Stimulated activated CD4-positive, alpha-beta T cell treated with anti-CD3 and anti-CD28 coated beads, Interleukin-15, amount 100 ng/mL, for 24 hours (primary cell): Measurements from ENCODE around the gene ADAMTS17.
A peak's percentile ranks its signal among the peaks of the same experiment; 100 is the strongest.

Experiments used
- DNase-seq: peaks from one replicate; pipeline ENCODE4 v3.0.0-alpha.2; 2020

The ADAMTS17 gene

DNA sequence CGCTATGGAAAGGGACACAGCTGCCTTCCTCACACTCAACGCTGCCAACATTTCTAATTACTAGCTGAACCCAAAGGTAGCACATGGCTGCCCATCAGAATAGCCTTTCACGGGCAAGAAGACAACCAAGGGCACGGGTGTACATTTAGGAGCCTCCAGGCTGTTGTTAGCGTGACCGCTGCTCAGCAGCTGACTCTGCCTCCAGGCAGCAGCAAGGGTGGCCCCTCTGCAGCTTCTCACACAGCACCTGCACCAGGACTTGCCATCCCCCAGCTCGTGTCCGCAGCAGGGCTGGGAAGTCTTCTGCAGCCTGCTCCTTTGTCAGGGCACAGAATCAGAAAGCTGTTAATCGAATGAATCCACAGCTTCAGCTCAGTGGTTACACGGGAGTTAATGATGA is 146.8 kb downstream of the ADAMTS17 start:
- DNase-seq = no peak

DNA sequence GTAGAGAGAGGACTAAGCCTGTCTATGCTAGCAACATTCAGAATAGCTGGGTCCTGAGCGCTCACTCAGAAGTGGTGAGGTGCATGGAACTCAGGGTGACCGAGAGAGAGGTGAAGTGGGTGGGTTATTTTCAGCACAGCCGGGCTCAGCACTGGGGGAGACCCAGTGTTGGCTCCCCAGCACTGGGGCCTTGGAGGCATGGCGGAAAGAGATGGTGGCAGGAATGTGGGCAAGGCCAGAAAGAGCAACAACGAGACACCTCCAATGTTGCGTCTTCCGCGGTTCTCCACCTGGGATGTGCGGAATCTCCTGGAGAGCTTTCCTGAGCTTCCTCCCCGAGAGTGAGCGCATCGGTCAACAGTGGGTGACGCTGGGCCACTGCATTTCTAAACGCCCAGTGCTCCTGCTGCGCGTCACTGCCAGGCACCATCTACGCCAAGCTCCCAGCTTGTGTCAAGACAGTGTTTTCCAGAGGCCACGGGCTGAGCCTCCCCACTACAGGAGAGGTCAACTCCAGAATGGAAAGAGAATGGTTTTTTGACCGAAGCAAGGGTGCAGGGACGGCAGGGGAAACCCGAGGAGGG is 148.4 kb downstream of the ADAMTS17 start:
- no peak for DNase-seq

DNA sequence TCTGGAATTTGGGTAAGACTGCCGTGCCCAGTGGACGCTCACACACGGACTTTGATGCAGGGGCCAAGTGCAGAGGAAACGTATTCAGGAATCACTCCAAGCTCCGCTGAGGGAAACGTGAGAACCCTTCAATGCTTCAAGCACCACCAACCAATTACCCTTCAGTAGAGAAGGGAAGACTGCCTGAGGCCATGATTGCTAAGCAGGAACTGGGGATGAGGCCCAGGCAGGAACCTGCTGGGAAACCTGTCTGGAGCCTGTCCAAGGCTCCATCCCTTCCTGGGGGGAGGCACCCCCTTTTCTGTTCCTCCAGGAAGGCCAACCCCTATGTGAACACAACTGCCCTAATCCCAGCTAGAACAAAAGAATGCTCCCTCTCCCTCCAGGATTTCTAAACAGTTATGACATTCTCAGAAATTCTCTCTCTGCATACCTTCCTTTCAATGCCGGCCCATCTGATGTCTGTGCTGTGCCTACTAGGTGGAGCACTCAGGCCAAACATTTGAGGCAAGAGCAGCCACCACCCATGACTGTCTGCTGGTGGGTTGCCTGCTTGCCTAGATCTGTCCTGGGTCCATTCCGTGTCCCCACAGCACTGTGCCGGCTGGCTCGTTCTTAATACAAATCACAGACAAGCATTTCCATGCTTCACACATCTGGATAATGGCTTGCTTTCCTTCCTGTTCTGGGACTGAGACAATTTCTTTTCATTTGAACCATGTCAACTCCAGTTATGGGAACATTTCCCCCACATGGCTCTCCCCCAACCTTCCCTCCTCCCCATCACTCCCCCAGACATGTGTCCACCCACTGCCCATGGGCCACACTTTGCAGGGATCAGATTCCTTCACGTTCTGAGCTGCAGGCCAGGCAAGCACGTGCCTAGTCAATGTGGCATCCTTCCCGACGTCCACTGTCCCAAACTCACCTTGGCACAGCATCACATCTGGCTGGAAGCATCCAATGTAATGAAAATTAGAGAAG is 149.4 kb downstream of the ADAMTS17 start:
- no peak for DNase-seq

DNA sequence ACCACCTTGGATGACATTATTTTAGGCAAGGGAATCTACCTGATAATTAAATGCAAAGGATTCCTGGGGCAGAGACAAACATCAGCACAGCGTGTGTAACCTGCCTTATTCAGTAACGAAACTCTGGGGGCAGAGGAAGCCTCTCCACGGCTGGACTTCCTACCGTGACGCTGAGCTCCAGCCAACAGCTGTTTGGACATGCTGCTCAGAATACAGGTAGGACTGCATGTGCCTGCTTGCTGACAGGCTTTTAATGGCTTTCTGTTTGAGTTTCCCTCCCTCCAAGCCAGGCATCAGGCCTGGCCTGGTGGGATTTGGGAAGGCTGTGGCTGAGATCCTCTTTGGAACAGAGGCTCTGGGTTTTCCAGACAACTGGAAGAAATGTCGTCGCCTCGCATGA is 150.6 kb downstream of the ADAMTS17 start:
- DNase-seq = no peak

DNA sequence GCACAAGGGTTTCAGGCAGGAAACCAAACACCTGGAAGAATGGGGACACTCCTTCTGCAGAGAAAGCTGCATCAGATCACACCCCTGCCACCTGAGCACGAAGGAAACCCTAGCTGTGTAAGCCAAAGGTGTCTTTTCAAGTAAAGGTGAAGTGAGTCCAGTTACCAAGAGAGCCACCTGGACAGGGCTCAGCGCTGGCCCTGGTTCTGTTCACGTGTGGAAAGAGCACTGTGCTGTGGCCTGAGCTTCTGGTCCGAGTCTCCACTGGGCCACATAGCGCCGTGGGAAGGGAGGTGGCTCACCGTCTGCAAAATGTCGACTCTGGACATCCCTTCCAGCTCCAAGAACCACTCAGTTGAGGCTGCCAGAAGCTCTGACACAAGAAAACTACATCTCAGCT is 151.1 kb downstream of the ADAMTS17 start:
- no peak for DNase-seq

DNA sequence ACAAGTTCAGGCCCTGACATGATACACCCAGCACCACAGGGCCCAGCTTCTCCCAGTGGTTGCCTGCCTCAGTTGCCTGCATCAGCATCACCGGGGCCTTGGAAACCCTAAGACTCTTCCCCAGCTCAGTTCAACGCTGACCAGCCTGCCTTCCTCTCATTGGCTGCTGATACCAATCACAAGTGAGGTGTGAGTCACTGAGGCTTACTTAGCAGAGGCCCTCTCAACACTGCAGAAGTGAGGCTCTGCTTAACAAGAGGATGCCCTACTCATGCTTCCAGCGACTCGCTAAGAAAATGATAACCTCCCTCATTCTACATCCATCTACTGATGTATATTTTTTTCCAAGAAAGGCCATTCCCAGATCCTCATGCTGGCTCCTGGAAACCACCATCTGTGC is 151.9 kb downstream of the ADAMTS17 start:
- no peak for DNase-seq

DNA sequence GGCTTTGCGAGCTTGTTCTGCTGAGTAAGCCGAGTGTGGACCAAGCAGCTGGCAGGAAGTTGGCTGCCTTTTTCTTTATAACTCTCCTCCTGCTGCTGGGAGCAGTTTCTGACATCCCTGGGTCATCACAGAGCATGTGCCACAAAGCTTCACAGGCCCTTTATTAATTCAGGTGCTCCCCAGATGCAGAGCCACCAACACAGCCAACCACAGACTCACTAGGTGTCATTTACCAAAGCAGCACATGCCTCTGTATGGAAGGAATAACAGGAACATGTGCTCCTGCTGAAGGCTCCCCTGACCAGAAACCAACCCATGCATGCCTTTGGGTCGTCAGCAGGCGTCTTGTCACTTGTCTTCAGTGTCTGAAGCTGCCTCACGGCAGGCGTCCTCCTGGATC is 152.5 kb downstream of the ADAMTS17 start:
- DNase-seq = no peak

DNA sequence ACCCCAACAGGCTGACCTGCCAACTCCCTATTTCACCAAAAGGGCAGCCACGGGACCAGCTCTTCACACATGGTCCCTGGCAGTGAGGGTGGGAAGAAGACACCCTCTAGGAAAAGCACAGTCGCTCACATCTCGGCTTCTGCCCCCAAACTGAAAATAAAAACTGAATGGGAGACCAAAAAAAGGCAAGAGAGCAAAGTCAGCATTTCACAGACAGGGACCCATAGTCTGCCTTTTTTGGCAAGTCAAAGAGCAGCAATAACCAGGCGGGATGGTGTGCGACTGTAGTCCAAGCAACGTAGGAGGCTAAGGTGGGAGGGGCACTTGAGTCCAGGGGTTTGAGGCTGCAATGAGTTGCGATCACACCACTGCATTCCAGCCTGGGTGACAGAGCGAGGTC is 154.1 kb downstream of the ADAMTS17 start:
- DNase-seq = no peak

DNA sequence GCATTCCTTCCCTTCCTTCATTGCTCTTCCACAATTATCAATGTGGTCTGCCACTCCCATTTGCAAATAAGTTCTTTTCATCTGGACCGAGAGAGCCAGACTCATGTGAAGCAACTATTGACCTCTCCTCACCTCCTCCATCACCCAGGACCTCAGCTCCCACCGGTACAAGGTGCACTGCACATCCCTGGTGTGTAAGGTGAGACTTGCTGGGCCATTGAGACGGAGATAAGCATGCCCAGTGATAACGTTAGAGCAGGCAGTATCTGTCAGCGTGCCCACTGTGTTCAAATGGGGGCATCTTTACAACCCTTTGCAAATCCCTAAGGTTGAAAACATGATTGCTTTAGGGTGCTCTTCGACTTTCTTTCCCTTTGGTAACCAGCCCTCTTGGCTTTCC is 154.8 kb downstream of the ADAMTS17 start:
- no peak for DNase-seq

DNA sequence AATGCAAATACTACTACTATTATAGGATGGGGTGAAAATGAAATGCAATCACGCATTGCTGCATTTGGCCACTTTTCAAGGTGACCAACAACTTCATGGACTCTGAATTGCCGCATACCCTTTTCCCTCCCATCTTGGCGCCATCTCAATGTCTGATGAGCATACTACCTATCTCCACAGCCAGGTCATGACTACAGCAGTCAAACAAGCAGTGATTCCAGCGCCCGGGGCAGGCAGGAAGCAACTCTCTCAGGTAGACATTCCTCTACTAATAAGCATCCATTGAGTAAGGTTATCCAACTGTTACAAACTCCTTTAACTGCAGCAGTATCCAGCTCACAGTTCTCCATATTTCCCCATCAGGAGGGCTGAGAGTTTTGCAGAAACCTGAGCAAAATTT is 155.4 kb downstream of the ADAMTS17 start:
- DNase-seq = no peak

DNA sequence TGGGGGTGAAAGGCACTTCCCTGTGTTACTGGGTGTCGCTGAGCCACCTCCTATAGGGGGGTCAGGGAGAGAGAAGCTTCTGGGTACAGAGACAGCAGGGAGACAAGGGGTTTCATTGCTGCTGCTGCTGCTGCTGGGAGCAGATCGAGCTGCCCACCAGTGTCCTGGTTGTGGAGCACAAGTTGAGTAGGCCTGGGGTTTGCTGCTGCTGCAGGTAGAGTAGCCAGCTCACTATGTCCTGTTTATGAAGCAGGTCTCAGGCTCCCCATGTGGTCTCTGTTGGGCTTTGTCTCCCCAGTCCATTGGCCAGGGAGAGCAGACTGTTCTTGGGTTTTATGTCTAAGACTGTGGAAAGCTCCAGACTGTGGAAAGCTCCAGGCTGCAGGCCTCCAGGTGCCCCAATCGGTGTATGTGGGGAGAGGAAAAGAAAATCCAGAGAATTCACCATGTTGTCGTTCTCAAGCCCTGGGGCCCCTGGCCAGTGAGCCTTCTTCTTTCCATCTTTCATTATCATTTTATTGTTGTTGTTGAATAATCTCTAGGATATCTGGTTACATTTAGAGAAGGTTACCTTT is 157.8 kb downstream of the ADAMTS17 start:
- DNase-seq = no peak

DNA sequence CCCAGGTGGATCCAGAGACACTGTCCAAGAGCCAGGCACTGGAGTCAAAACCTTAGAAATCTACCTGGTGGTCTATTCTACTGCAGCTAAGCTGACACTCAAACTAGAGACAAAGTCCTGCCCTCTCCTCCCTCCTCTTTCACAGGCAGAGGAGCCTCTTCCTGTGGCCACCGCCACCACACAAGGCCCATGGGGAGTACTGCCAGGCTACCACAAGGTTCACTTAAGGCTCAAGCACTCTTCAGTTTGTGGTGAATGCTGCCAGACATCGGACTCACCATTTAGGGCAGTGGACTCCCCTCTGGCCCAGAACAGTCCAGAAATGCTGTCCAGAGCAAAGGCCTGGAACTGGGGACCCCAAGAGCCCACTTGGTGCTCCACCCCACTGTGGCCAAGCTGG is 160.9 kb downstream of the ADAMTS17 start:
- DNase-seq = no peak

DNA sequence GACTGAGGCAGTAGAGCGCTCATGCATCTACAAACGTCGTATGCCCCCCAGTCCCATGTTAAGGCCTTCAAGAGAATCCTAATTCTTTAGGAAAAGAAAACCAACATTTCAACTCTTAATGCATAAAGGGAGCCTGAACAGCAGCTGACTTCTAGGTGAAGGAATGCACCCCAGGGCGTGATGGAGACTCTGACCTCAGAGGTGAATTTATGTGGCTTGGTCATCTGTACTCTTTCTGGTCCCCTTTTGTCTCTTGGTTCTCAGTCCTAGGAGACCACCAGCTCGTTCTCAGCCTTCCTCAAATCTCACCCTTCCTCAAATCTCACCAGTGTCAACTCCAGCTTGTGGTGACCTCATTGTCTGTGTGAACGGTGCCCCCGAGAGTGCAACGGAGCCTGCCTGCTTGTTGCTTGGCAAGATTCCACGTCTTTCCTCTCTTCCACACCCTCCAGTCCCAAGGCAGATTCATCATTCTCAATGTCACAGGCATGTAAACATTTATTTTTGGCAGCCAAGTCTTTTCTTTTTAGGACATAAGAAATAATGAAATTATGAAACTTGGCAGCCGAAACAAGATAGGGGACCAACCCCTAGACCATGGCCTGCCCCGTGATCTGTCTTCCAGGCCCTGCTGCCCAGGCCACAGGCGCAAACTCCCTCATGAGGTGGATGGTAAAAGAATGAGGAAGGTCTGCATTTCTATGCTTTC is 166.2 kb downstream of the ADAMTS17 start:
- no peak for DNase-seq

DNA sequence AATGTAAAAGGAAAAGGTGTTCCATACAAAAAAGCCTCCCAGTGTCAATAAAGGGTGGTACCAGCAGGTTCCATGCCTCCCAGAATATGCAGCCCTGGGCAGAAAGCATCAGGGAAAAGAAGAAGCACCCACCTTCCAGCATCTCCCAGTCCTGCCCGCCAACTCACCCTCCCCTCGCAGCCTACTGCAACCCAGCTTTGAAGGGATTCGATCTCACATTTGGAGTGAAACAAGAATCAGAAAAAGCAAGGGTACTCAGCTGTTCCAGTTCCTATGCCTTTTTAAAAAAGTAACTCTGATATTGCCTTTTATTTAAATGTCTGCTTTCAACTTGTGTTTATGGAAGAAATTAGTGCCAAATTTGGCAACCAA is 166.9 kb downstream of the ADAMTS17 start:
- DNase-seq = no peak

DNA sequence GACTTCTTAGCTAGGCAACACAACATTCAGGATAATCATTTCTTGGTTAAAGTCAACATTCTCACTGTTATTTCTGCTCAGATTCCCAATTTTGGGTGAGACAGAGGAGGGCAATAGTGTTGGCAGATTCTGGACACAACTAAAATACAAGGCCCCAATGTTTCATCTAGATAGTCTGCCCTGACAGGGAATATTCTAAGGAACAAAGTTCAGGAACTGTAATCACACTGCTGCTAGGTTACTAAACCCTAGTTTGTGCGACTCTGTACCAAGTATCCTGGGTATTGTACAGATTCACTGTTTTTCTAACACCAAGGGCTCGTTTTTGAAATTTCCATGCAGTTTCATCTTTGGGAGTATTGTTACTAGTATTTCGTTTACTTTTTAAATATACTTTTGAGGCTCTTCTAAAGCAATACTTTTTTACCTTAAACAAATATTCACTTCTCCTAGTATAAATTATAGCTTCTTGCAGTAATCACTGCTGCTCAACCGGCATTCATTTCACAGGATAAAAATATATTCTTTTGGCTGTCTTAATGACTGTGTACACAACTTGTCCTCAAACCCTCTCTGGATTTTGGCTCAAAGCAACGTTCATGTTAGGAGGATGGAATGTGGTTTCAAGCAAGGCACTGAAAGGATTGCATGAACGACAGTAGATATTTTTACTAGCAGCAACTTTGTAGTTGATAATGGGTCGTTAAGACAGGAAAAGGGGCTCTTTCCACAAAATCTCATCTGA is 167.4 kb downstream of the ADAMTS17 start:
- DNase-seq = no peak

DNA sequence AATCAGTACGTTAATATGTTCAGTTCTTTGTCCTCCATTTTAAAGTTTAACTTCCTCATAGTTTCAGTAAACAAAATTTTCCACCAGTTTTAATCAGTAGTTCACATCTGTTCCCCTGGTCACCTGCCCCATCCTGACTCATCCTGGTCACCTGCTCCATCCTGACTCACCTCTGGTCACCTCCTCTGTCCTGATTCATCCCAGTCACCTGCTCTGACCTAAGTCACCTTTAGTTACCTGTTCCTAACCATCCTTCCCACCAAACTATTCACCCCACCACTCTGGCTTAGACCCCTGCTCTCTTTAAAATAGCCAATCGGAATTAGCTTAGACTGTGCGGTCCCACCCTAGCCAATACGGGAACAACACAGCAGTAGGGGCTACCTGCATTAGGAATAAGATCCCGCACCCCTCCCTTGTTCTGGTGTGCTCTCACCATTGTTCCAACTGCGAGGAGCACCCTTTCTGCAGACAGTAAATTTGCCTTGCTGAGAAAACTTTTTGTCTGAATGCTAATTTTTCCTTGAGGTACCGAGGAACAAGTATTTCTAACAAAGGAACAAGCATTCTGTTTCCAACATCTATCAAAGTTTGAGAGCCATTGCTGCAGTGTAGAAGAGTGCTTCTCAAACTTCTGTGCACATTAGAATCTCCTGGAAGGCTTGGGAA is 169.3 kb downstream of the ADAMTS17 start:
- no peak for DNase-seq

DNA sequence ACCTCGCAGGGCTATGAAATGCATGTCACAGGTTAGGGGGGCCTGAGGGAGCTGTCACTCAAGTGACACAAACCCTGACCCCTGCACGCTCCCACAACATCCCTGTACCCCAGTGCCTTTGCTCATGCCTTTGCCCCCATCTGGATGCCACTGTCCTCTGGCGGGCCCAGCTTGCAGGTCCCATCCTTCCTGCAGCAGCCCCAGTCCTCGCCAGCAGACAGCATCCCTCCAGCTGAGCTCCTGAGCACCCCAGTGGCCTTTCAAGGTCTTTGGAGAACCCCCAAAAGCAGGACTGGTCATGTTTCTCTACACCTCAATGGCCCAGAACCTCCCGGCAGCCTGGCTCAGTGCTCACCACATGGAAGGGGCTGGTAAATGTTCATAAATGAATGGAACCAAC is 170.4 kb downstream of the ADAMTS17 start:
- DNase-seq = no peak

DNA sequence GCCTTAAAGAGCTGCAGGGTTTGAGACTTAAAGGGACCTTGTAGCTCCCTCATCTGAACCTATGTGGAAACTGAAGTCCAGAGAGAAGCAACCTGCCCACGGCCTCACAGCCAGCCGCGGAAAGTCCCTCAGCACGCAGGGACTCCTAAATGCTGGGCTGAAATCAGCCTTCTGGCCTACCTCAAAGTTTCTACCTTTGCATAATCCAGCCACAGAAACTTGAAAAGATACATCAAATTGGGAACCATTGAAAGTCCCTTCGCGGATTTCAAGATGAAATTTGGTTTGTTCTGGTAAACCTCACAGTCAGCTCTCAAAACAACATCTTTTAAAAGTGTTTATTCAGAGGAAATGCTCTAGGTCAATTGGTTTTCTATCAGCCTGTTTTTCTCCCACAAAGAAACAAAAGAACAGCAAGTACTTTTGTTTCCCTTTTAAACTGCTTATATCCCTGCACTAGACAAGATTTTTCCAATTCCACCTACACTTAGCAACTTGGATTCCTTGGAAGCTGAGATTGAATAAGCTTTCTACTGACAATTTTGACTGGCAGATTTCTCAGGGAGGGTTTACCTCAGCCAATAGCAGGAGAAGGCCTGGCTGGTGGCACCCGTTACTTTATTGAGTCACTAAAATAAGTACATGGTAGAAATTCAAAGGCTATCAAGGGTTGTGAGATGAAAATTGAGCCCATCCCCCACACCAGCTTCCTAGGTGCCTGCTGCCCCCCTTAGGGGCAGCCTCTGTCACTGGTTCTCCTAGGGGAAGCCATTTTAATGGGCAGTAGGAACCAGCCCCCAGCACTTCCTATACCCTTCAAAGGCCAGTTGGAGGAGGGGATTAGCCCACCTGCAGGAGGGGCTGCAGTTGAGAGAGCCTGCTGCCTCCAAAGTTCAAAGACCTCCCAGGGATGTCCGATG is 171.2 kb downstream of the ADAMTS17 start:
- DNase-seq = peak; percentile 49

DNA sequence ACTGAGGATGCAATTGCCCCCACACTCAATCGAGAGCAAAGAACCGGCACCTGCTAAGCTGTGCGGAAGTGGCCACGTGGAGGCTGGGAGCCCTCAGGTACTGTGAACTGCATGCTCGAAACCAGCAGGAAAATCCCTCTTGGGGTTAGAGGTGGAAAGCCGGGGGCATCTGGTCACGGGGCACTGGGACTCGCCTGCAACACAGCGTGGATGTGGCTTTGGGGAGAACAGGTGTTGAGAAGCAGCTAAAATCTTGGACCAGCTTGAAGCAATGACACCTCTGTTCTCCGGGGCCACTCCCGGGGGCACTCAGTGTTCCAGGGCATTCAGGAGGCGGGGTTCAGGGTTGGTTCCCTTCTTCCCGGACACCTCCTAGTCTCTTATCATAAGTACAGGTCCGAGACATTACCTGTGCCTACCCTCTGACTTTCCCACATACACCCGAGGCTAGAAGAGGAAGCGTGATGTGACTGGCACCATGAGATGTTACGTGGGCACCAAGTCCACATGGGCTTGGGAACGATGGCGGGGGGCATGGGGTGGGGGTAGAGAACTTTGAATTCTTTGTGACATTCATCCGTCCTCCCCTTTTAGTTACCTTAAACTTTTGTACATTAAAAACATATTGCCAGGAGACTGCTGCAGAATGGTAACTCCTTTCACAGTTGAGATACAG is 172.0 kb downstream of the ADAMTS17 start:
- no peak for DNase-seq

DNA sequence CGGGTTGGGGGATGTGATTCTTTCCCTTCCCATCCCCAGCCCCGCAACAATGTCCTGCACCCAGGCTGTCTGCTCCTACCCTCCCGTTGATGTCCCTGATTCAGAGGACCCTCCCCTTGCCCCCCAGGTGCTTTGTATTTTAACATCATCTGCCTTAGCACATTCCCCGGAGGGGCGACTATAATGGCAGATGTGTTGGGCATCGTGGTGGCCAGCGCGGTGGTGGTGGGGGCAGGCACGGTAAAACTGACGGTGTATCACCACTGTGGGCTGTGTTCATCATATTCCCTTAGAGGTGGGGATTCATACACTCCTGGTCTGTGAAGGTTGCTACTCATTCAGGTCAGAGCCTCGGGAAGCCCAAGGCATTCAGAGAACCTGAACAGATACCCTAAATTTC is 173.0 kb downstream of the ADAMTS17 start:
- DNase-seq = no peak
